Stimulated activated CD8-positive, alpha-beta memory T cell treated with anti-CD3 and anti-CD28 coated beads, Interleukin-12 subunit alpha, Interleukin-12 subunit beta, amount 100 ng/mL, for 1 hour (primary cell): Measurements from ENCODE around the gene NECTIN3.

ENCODE experiments used
- DNase-seq: peaks from one replicate; pipeline ENCODE4 v3.0.0-alpha.2; 2020; ENCODE audit warnings: low read depth

NECTIN3 gene

DNA sequence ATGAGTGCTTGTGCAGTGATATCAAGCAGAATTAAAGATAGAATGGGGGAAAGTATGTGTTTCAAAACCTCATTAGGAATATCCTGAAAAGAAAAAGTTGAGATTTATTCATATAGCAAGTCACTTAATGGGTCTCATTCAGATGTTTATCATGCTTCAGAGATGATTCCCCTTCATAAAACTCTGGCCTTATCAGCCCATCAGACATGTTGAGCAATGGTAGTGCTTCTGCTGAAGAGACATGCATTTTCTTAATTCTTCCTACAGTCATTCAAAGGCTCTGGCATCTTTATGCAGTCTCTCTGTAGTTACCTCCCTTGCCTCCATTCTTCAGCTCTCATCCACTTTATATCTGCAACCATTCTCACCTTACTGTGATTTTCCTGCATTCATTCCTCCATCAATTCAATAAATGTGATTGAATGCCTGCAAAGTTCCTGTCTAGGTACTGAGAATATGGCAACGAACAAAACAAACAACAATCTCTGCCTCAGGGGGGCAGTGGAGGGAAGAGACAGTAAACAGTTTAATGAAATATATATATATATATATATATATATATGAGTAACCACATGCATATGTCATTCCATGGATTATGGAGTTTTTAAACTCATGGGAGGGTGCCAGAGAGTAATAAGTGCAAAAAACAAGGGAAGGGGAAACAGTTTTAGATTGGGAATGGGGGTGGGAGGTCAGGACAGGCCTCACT, 138.5 kb downstream of the NECTIN3 start:
- DNase-seq = no peak

GRCh38 chr3:111210866-111211564, 139.4 kb downstream of the NECTIN3 start:
- no peak for DNase-seq

DNA sequence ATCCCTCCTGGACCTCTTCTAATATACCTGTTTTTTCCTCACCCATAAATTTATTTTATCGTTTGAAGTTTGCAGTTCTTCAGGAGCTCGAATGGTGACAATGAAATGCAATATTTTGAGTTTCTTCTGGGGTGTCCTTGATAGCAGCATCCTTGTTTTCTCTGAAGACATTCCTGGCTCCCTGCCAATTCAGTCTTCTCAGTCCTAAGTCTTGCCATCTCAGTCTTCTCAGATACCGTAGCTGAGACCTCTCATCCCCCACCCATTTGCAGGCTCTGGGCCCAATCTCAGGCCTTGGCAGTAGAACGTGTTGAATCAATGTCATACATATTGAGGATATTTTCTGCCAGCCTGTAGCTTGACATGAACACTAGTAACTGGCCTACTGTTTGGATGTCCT, 140.9 kb downstream of the NECTIN3 start:
- DNase-seq = no peak

GRCh38 chr3:111215481-111215880, 143.9 kb downstream of the NECTIN3 start:
- no peak for DNase-seq

- DNase-seq = no peak
Observed at GRCh38 chr3:111218615-111219014, 147.0 kb downstream of the NECTIN3 start.

DNA sequence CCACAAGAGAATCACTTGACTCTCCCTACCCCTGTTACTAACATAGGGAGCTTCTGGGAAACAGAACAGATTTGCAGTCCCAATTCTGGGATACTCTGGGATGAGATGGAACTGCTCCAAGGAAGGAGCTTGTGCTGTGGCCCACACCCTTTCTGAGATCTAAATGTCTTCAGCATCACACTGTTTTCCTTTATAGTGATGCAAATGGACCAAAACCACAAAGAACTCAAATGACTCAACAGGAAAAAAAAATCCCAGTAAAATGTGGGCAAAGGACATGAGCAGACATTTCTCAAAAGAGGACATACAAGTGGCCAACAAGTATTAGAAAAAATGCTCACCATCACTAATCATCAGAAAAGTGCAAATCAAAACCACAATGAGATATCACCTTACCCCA, 155.6 kb downstream of the NECTIN3 start:
- no peak for DNase-seq

GRCh38 chr3:111229301-111229700, 157.7 kb downstream of the NECTIN3 start:
- no peak for DNase-seq

DNA sequence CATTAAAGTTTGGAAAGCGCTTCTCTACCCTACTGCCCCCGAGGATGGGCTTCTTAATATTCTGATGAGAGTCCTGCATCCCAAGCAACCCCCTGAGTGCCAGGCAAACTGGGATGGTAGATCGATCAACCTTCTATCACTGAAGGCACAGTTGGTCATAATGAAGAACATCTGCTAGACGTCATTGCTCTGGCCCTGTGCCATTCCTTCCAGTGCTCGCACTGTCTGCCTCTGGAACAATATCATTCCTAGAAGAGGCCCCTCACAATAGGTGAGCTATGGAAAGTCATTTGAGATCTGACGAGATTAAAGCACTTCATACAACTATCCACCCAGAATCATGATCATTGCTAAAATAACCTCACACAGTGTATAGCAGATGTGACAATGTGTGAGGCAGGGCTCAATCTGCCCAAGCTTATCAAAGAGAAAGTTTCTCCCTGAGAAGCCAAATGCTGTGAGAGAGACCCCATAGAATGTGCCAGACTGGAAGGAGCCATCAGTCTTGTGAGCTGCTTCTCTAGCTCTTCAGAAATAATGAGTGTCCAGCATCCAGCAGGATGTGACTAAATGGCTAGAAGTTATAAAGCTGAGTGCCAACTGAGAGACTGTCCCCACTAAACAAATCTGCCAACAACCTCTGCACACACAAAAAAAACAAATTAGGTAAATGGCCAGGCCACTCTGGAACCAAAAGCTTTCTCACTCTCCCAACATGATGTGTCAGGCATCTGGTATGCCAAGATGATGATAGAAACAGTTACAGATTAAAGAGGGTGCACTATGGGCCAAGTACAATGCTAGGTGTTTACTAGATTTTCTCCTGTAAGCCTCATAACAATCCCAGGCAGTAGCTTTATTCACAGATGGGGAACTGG, 165.5 kb downstream of the NECTIN3 start:
- DNase-seq = no peak

DNA sequence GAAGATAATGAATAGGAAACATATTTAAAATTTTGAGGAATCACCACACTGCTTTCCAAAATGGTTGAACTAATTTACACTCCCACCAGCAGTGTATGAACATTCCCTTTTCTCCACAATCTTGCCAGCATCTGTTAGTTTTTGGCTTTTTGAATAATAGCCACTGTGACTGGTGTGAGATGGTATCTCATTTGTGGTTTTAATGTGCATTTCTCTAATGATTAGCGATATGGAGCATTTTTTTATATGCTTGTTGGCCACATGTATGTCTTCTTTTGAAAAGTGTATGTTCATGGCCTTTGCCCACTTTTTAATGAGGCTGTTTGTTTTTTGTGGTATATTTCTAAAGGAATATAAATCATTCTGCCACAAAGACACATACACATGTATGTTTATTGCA, 166.3 kb downstream of the NECTIN3 start:
- DNase-seq = no peak

DNA sequence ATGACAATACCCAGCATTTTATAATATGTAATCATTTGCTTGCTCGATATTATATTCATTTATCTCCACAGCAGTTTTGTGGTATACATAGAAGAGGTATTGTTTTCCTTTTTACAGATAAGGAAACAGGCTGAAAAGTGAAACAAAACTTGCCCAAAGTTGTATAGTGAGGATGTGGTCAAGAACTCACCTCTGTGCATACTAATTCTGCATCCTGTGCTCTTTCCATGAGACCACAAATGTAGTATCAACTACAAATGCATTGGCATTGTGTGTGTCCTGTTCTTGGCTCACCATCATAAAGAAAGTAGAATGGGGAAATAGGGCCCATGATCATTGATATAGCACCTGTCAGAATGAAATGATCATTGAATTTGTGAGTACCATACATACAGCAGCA, 167.3 kb downstream of the NECTIN3 start:
- no peak for DNase-seq

GRCh38 chr3:111241960-111242359, 170.3 kb downstream of the NECTIN3 start:
- no peak for DNase-seq
